GM18517 (cell line): ENCODE data around the gene PARD3B.

Source experiments
- ATAC-seq: cut with Tn5 transposase; IDR thresholded peaks from one replicate; pipeline ENCODE4 v1.9.1; 2021; ENCODE audit warnings: mild to moderate bottlenecking, moderate library complexity; ENCODE audit not compliant: unreplicated experiment

Gene PARD3B

GRCh38 chr2:204824751-204825453 is 279.6 kb downstream of the PARD3B start:
- ATAC-seq, result no peak

DNA sequence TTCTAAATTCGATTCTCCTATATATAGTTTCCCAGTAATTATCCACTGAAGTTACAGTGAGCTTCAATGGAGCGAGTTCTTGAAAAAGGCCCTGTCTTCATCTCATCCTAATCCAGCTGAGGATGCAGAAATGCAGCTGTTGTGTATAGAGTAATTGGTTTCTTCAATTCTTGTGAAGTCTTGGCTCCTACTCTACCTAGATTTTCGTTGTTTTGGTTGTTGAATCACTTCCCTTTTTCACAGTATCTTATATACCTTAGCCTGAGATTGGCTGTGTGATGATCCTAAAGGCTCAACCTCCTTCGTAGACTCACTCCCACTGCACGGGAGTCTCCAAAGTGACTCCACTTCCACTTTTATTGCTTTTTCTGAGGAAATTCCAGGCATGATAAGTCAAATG is 280.4 kb downstream of the PARD3B start:
- ATAC-seq, result no peak

DNA sequence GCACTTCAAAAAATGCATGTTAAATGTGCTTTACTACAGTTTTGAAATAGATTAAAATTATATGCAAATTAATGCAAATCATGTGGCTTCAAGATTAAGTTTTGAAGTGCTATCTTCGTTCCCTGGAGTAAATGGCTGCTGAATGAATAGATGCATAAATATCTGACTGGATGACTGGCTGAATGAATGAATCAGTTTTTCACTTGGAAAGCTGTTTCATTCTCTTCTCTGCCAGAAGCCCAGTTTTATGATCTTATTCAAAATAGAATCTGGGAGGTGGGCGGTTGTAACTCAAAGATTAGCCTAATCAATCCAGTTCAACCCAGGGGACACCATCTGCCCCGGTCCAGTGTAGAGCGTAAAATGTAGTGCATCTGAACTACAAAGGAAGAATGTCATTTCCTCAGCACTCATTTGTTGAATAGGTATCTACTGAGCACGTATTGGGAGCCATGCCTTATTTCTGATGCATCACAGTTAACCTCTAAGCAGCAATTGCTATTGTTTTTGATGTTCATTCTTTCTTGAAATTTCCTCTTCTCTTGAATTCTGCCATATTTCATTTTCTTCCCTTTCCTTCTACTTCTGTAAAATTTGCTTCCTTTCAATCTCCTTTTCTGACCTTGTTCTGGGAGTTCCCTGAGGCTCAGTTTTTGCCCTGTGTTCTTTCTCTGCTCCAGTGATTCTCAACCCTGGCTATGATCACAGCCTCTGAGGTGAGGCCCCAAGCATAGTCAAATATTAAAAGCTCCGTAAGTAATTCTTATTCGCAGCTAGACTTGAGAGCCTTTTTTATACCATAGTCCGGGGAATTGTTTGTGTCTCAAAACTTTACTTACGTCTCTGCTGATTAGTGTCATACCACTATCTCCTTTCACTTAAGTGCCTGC is 282.7 kb downstream of the PARD3B start:
- ATAC-seq, result no peak

GRCh38 chr2:204834716-204835384 is 289.6 kb downstream of the PARD3B start:
- no peak for ATAC-seq

GRCh38 chr2:204835786-204836185 is 290.5 kb downstream of the PARD3B start:
- no peak for ATAC-seq

DNA sequence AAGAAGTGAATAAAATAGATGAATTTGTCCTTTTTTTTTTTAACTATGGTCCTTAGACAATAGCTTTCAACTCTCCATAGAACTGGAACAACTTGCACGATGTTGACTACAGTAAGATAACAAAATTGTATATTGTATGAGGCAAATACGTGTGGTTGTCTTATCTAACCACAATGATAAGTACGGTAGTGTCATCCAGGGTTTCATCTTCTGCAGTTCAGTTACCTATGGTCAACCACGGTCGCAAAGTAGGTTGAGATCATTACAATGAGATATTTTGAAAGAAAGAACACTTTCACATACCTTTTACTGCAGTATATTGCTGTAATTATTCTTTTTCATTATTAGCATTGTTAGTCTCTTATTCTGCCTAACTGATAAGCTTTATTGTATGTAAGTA is 295.2 kb downstream of the PARD3B start:
- no peak for ATAC-seq

GRCh38 chr2:204842068-204842467 is 296.8 kb downstream of the PARD3B start:
- no peak for ATAC-seq

DNA sequence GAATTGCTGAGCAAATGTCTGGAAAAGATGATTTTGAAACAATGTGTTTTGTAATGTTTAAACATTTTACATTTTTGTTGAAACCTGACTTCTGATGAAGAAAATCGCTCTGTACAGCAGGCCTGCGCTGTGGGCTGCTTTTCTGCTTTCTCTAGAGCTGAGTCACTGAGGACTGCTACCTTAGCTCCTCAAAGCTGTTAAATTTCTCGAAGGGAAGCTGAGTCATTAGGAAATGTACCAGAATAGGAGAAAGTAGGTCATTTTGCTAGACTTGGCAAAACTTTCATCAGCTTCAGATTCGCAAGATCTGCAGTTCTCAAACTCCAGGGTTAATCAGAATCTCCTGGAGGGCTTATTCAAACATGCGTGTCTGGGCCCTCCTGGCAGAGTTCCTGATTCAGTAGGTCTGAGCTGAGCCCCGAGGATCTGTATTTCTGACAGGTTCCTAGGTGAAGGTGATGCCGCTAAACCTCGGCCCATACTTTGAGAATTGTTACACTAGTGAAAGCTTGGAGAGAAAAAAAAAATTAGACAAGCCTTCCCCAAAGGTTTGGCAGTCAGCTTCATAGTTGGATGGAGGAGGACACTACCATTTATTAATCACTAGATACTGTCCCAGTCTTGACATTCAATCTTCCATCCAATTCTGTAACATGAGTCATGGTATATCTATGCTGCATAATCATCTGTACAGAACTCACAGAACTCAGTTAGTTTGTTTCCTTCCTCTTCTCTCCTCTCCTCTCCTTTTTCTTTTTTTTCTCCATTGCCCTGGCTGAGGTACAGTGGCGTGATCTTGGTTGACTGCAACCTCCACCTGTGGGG is 297.6 kb downstream of the PARD3B start:
- ATAC-seq, result no peak

- ATAC-seq, result no peak
These were observed 301.2 kb downstream of the PARD3B start for GRCh38 chr2:204846471-204846870.

DNA sequence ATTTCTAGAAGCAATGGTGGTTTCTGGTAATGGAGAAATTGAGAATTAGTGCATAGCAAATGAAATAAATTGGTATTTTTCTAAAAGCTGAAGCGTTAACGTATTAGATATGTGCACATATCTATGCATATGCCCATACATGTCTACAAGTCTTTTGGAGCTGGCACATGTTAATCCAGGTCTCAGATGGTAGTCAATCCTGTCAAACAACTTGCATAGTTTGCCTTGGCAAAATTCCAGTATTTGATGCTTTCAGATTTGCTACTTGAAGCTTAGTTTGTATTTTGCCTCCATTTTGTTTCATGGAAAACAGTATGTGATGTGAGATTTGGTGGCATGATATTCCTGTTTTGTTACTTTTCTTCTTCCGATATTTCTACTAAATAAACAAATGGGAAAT is 304.6 kb downstream of the PARD3B start:
- ATAC-seq, result no peak

GRCh38 chr2:204850581-204850980 is 305.3 kb downstream of the PARD3B start:
- ATAC-seq, result no peak

GRCh38 chr2:204853905-204854304 is 308.6 kb downstream of the PARD3B start:
- ATAC-seq, result no peak

DNA sequence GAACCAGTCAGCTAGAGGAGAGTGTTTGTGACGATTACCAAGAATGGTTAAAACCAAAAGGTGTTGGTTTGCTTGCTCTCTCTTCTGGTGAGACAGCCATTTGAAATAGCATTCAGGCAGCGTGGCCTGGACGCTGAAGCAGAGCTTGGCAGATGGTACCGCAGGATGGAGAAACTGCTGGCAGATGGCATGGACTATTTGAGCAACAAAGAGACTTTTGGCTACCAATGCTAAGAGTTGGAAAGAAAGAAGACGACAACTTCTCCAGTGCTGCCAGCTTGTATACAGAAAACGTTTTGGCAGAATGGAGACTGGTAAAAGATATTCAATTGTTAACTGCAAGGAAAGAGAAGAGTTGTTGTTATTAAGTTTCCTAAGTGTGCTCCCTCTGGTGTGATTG is 315.0 kb downstream of the PARD3B start:
- ATAC-seq, result no peak

DNA sequence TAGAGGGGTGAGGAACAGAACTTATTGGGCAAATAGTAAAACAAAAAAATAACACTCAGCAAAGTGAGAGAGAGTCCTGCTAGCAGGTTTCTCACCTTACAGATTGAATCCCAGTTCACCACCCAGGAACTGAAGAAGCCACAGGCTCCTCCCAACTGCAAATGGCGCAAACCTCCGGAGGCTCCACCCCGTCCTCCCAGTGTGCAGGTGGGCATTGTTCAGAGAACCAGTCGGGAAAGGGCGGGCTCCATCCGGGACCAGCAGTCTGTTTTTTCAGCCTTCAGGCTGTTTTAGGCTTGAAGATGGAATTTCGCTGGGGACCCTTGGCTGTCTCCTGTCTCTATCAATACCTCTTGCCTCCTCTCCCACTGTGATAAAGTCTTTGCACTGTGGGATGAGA is 317.5 kb downstream of the PARD3B start:
- no peak for ATAC-seq

DNA sequence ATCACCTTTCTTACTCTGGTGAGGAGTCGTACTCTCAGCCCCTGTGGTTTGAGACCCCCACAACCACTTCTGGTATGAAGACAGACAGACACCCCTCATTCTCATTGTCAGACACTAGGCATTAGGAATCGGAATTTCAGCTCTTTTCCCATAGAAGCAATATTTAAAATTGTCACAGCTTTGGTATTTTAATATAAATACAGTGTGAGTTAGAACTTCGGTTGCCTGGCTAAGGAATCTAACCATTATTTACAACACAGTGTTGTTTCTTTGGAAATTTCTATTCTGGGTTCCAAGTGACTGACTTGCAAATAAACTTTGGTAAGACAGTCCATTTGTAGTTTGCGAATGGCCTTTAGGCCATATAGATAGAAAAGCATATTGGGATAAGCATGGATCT is 318.1 kb downstream of the PARD3B start:
- ATAC-seq, result no peak

GRCh38 chr2:204869132-204869823 is 324.0 kb downstream of the PARD3B start:
- ATAC-seq, result no peak

GRCh38 chr2:204870053-204870452 is 324.8 kb downstream of the PARD3B start:
- no peak for ATAC-seq

- ATAC-seq, result no peak
These were observed 326.1 kb downstream of the PARD3B start for GRCh38 chr2:204871231-204871953.

- ATAC-seq, result no peak
These were observed 331.0 kb downstream of the PARD3B start for GRCh38 chr2:204876311-204876710.

DNA sequence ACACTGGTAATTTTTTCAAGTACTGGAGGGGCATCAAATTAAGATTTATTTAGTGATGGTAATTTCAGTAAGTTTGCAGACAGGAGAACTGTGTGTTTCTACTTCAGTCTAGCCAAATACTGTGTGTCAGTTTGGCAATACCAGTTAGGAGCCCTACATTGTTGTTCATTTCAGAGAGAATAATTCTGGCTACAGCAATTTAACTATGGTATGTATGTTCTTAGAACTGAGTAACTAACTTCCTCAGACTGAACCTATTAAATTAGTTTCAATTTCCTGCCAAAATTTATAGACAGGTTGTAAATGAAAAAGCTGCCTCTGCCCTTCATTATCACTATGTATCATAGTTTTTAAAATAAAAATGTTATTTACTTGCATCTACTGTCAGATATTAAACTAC is 332.4 kb downstream of the PARD3B start:
- no peak for ATAC-seq
